ENCODE results near the gene AGAP9.
"Not testable (repeated sequence)": the region's sequence is repeated elsewhere in the genome, so short reads cannot be mapped to it uniquely, and the experiment has no call there.

The AGAP9 gene

GRCh38 chr10:47552719-47553118 is 29.3 kb upstream of the AGAP9 start:
- not testable (repeated sequence) for H3K36me3 Mint-ChIP-seq (ENCODE audit: low read depth); H3K27me3 Mint-ChIP-seq (ENCODE audit: low read depth); H3K9me3 Mint-ChIP-seq; H3K4me1 Mint-ChIP-seq
- peak overlapping the region; percentile 94 to 99 (median 97) for H3K4me3 Mint-ChIP-seq
- peak overlapping the region; percentile 85 to 98 (median 97) for H3K27ac Mint-ChIP-seq

GRCh38 chr10:47547286-47547685 is 23.8 kb upstream of the AGAP9 start:
- H3K27me3 Mint-ChIP-seq (ENCODE audit: low read depth); H3K27ac Mint-ChIP-seq; H3K9me3 Mint-ChIP-seq; H3K4me1 Mint-ChIP-seq; H3K4me3 Mint-ChIP-seq; H3K36me3 Mint-ChIP-seq (ENCODE audit: low read depth): not testable (repeated sequence)

GRCh38 chr10:47536430-47536829 is 13.0 kb upstream of the AGAP9 start:
- not testable (repeated sequence) for H3K4me1 Mint-ChIP-seq; H3K27me3 Mint-ChIP-seq (ENCODE audit: low read depth)

GRCh38 chr10:47502313-47502712 is 21.1 kb downstream of the AGAP9 start:
- H3K4me1 Mint-ChIP-seq; H3K27me3 Mint-ChIP-seq (ENCODE audit: low read depth); H3K27ac Mint-ChIP-seq; H3K36me3 Mint-ChIP-seq (ENCODE audit: low read depth); H3K4me3 Mint-ChIP-seq; H3K9me3 Mint-ChIP-seq: not testable (repeated sequence)

More at GRCh38 chr10:47536430-47536829, 13.0 kb upstream of the AGAP9 start:
- not testable (repeated sequence) for H3K27ac Mint-ChIP-seq; H3K9me3 Mint-ChIP-seq; H3K36me3 Mint-ChIP-seq (ENCODE audit: low read depth); H3K4me3 Mint-ChIP-seq

DNA sequence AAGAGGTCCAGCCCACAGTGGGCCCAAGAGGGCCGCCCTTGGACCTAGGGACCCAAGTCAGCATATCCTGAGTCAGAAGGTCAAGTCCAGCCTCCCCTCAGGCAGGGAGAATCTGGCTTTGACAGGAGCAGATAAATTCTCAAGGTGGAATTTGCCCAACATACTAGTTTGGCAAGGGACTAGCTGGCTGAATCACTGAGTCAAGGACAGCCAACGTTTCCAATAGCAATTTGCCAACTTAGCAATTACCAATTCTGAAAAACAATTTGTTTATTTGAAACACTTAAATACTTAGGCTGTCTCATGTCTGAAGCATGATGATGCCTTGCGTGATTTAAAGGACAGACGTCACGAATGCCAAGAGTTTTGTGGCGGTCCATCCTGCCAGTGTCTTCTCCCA is 29.2 kb downstream of the AGAP9 start:
- H3K27ac Mint-ChIP-seq; H3K4me1 Mint-ChIP-seq; H3K9me3 Mint-ChIP-seq; H3K27me3 Mint-ChIP-seq (ENCODE audit: low read depth); H3K36me3 Mint-ChIP-seq (ENCODE audit: low read depth); H3K4me3 Mint-ChIP-seq: not testable (repeated sequence)

- not testable (repeated sequence) for H3K27me3 Mint-ChIP-seq (ENCODE audit: low read depth); H3K4me1 Mint-ChIP-seq; H3K27ac Mint-ChIP-seq; H3K9me3 Mint-ChIP-seq; H3K4me3 Mint-ChIP-seq; H3K36me3 Mint-ChIP-seq (ENCODE audit: low read depth)
These were observed 31.8 kb downstream of the AGAP9 start, which contains the start of gene FAM25G for GRCh38 chr10:47491600-47491999. TSS of gene FAM25G (minus strand) at chr10:47491700. CDS start at chr10:47491674, 26 bp downstream.

DNA sequence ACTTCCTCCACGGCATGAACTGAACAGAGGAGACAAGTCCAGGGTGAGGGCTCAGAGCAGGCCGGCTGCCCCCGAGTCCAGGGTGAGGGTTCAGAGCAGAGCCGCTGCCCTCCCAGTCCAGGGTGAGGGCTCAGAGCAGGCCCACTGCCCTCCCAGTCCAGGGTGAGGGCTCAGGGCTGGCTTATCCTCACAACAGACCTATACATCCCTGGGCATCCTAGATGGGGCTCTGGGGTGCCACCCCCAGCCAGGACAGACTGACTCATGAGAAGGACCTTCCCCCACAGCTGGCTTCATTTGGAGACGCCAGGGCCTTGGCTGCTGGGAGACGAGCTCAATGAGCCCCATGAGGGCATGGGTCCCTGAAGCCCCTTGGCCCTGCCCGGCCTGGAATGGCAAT is 33.8 kb downstream of the AGAP9 start:
- not testable (repeated sequence) for H3K36me3 Mint-ChIP-seq (ENCODE audit: low read depth); H3K4me3 Mint-ChIP-seq; H3K9me3 Mint-ChIP-seq; H3K4me1 Mint-ChIP-seq; H3K27me3 Mint-ChIP-seq (ENCODE audit: low read depth); H3K27ac Mint-ChIP-seq

- H3K4me3 Mint-ChIP-seq; H3K4me1 Mint-ChIP-seq; H3K27me3 Mint-ChIP-seq (ENCODE audit: low read depth); H3K36me3 Mint-ChIP-seq (ENCODE audit: low read depth); H3K9me3 Mint-ChIP-seq; H3K27ac Mint-ChIP-seq: not testable (repeated sequence)
These were observed 37.5 kb downstream of the AGAP9 start for GRCh38 chr10:47485943-47486342.

DNA sequence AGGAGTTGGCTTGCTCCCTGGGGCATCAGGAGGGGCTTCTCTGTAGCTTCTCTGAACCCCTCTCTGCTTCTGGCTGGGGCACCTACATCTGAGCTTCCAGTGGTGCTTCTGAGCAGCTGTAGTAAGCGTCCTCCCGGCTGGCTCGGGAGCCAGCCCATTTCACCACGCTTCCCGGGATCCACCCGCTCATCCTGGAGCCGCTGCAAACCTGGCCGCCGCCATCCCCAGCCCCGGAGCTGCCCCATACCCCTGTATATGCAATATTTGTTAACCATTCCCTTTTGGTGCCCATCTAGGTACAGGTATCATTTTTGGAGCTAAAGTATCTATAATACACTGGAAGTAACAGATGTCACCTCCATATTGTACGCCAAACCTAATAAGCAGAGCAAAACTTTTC is 38.7 kb downstream of the AGAP9 start:
- not testable (repeated sequence) for H3K9me3 Mint-ChIP-seq; H3K27me3 Mint-ChIP-seq (ENCODE audit: low read depth); H3K4me1 Mint-ChIP-seq; H3K4me3 Mint-ChIP-seq; H3K27ac Mint-ChIP-seq; H3K36me3 Mint-ChIP-seq (ENCODE audit: low read depth)

GRCh38 chr10:47483923-47484322 is 39.5 kb downstream of the AGAP9 start, which contains the start of gene ANXA8:
TSS of gene ANXA8 (minus strand) at chr10:47484115. CDS start at chr10:47483933, 182 bp downstream.
- H3K4me1 Mint-ChIP-seq; H3K36me3 Mint-ChIP-seq (ENCODE audit: low read depth); H3K27ac Mint-ChIP-seq; H3K27me3 Mint-ChIP-seq (ENCODE audit: low read depth); H3K9me3 Mint-ChIP-seq; H3K4me3 Mint-ChIP-seq: not testable (repeated sequence)

DNA sequence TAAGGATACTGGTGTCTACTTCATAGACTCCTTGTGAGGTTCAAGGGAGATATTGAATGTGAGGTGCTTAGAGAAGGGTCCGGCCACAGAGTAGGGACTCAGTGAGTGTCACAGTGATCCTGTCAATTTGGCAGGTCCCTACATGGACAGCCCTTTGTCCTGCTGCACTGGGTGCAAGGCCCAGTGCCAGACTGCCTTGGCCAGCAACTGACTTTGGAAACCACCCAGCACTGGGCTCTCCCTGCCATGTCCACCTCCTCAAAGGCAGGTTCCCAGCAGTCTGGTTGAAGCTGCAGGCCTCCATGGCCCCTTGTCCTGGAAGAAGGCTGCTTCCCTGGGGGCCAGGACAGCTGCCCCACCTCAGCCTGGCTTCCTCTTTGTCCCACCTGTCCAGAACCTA is 41.1 kb downstream of the AGAP9 start:
- H3K36me3 Mint-ChIP-seq (ENCODE audit: low read depth): not testable (repeated sequence)

DNA sequence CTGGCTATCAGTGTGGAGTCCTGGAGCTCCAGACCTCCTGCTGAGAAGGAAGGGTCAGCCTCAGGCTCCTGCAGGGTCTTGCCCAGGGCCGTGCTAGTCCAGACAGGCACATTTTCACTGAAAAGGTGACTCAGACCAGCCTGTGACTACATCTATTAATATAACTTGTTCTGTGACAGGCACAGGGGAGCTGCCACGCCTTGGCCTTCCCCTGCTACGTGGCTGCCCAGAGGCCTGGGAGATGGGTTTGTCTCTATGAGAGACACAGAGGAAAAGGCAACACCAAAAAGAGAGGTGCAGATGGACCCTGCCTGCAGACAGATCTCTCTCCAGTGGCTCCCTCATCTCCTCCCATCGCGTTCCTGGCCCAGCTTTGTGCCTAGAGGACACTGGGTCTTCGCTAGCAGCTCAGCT is 41.7 kb downstream of the AGAP9 start:
- not testable (repeated sequence) for H3K27me3 Mint-ChIP-seq (ENCODE audit: low read depth); H3K36me3 Mint-ChIP-seq (ENCODE audit: low read depth); H3K4me1 Mint-ChIP-seq; H3K27ac Mint-ChIP-seq; H3K9me3 Mint-ChIP-seq; H3K4me3 Mint-ChIP-seq

More for the DNA sequence above, 41.1 kb downstream of the AGAP9 start:
- not testable (repeated sequence) for H3K4me1 Mint-ChIP-seq; H3K27me3 Mint-ChIP-seq (ENCODE audit: low read depth); H3K4me3 Mint-ChIP-seq; H3K9me3 Mint-ChIP-seq; H3K27ac Mint-ChIP-seq

- H3K36me3 Mint-ChIP-seq (ENCODE audit: low read depth); H3K27me3 Mint-ChIP-seq (ENCODE audit: low read depth); H3K4me3 Mint-ChIP-seq; H3K9me3 Mint-ChIP-seq; H3K27ac Mint-ChIP-seq; H3K4me1 Mint-ChIP-seq: not testable (repeated sequence)
These were observed 42.2 kb downstream of the AGAP9 start for GRCh38 chr10:47481182-47481766.

DNA sequence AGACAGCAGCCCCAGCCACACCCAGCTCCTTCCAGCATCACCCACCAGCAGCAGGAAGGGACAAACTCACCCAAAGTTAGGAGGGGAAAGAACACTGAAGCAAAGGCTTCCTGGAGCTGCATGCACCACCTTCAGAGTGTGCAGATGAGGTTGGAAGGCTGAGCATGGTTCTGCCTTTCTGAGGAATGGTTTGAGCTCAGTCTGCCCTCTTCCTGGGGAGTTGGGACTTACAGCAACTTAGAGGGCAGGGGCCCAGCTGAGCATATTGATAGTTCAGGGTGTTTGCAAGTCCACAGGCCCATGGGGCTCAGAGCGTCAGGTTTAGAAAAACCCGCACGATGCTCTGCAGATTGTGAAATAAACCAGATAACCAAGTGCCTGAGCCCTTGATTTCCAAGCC is 43.3 kb downstream of the AGAP9 start:
- H3K4me3 Mint-ChIP-seq; H3K4me1 Mint-ChIP-seq; H3K27me3 Mint-ChIP-seq (ENCODE audit: low read depth); H3K27ac Mint-ChIP-seq; H3K9me3 Mint-ChIP-seq; H3K36me3 Mint-ChIP-seq (ENCODE audit: low read depth): not testable (repeated sequence)

GRCh38 chr10:47478114-47478513 is 45.3 kb downstream of the AGAP9 start:
- not testable (repeated sequence) for H3K27me3 Mint-ChIP-seq (ENCODE audit: low read depth); H3K9me3 Mint-ChIP-seq; H3K27ac Mint-ChIP-seq; H3K36me3 Mint-ChIP-seq (ENCODE audit: low read depth); H3K4me3 Mint-ChIP-seq; H3K4me1 Mint-ChIP-seq

DNA sequence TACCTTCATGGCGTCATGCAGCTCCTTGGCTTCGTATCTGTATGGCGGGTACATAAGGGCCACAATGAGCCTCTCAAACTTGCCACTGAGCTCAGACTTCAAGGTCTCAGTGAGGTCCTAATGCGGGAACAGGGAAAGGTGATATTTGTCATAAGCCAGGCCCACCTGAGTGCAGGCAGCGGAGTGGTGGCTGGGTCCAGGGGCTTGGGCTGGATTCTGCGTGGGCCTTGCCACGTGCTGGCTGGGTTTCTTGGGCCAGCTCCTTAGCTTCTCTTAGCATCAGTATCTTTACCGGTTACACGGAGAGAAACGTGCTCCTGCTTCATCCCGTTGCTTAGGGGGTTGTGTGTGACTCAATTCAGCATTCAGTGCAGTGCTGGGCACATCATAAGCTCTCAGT is 46.4 kb downstream of the AGAP9 start:
- not testable (repeated sequence) for H3K4me1 Mint-ChIP-seq; H3K27ac Mint-ChIP-seq; H3K36me3 Mint-ChIP-seq (ENCODE audit: low read depth)

More for the DNA sequence above, 46.4 kb downstream of the AGAP9 start:
- H3K27me3 Mint-ChIP-seq (ENCODE audit: low read depth); H3K9me3 Mint-ChIP-seq; H3K4me3 Mint-ChIP-seq: not testable (repeated sequence)
